GM21717 (cell line): ENCODE data around the gene NUMBL.
"Not testable (repeated sequence)": the region's sequence is repeated elsewhere in the genome, so short reads cannot be mapped to it uniquely, and the experiment has no call there.

Experiments
- ATAC-seq: cut with Tn5 transposase; IDR thresholded peaks from one replicate; pipeline ENCODE4 v1.9.1; 2021; ENCODE audit warnings: mild to moderate bottlenecking, moderate library complexity; ENCODE audit not compliant: unreplicated experiment

NUMBL gene

GRCh38 chr19:40632311-40633036, 58.0 kb downstream of the NUMBL start:
- no peak for ATAC-seq

GRCh38 chr19:40630571-40631160, 59.8 kb downstream of the NUMBL start:
- no peak for ATAC-seq

- ATAC-seq: no peak
Observed at GRCh38 chr19:40629346-40629745, 61.1 kb downstream of the NUMBL start.

DNA sequence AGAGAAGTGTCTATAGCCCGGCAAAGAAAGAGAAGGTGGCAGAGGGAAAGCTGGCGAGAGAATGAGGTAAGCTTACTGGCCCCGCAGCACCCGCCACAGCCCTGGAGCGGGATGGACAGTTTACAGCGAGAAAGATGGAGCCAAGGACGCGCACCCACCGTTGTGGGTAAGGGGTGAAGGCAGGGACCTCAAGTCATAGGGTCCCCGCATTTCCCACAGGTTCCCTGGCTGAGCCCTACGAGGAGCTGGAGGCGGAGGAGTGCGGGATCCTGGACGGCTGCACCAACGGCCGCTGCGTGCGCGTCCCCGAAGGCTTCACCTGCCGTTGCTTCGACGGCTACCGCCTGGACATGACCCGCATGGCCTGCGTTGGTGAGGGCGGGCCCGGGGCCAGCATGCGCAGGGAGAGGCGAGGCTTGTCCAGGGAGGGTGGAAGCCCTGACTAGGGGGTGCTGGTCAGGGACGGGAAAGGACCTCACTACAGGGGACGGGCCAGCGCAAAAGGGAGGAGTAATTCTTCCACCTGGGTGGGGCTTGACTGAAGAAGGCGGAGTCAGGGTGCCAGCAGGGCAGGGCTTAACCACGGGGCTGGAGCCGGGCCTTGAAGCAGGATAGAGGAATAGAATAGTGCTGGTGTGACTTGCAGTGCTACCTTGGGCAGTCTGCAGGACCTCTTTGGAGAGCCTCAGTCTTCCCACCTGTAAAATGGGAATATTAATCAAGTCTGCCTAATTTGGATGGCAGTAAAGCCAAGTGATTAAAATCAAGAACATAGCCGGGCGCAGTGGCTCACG, 62.8 kb downstream of the NUMBL start:
- ATAC-seq: no peak

DNA sequence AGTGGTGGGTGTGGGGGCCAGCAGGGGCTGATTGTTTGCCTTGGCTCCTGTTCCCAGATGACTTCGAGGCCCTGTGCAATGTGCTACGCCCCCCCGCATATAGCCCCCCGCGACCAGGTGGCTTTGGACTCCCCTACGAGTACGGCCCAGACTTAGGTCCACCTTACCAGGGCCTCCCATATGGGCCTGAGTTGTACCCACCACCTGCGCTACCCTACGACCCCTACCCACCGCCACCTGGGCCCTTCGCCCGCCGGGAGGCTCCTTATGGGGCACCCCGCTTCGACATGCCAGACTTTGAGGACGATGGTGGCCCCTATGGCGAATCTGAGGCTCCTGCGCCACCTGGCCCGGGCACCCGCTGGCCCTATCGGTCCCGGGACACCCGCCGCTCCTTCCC, 63.5 kb downstream of the NUMBL start:
- ATAC-seq: no peak

GRCh38 chr19:40625406-40626120, 64.9 kb downstream of the NUMBL start:
- no peak for ATAC-seq

GRCh38 chr19:40624369-40625153, 65.9 kb downstream of the NUMBL start:
- not testable (repeated sequence) for ATAC-seq

- ATAC-seq: no peak
Observed at GRCh38 chr19:40623403-40624251, 66.8 kb downstream of the NUMBL start.

DNA sequence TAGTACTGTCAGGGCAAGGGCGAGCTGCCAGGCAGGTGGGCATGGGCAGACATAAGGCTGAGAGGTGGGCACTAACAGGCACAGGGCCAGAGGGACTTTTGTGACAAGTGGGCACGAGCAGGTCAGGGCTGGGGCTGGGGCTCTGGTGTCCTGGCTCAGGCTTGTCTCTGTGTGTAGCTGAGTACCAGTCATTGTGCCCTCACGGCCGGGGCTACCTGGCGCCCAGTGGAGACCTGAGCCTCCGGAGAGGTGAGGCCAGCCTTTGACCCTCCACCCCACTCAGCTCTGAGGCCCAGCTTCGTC, 67.7 kb downstream of the NUMBL start:
- no peak for ATAC-seq

DNA sequence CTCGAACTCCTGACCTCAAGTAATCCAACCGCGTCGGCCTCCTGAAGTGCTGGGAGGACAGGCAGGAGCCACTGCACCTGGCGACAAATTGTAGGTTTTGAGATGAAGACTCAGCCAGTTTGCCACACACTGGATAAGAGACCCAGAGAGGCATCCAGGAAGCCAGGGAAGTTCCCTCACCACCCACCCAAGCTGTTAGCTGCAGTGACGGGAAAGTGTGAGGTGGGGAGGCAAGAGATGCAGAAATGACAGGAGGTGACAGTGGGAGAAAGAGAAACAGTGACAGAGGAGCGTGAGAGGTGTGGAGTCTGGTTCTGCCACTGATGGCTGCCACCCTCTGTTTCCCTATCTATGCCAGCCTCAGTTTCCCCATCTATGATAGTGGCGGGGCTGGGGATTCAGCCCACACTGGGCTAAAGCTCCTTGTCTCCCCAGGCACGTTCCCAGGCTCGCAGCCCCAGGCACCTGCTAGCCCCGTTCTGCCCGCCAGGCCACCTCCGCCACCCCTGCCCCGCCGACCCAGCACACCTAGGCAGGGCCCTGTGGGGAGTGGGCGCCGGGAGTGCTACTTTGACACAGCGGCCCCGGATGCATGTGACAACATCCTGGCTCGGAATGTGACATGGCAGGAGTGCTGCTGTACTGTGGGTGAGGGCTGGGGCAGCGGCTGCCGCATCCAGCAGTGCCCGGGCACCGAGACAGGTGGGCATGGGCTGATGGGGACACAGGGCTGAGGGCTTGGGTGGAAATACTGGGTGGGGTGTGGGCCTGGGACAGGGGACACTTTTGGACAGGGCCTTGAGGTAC, 68.3 kb downstream of the NUMBL start:
- no peak for ATAC-seq

DNA sequence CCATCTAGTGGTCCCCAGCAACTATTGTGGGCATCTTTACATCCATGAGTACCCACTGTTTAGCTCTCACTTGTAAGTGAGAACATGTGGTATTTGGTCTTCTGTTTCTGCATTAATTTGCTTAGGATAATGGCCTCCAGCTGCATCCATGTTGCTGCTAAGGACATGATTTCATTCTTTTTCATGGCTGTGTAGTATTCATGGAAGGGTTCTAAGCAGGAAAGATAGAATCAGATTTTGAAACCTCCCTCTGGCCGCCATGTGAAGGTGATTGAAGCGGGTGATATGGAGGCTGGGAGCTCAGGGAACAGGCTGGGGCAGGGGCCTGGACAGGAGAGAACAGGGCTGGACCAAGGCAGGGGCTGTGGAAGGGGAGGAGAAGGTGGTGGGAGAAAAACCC, 69.2 kb downstream of the NUMBL start:
- ATAC-seq: no peak

GRCh38 chr19:40620161-40620485, 70.3 kb downstream of the NUMBL start:
- ATAC-seq: no peak

DNA sequence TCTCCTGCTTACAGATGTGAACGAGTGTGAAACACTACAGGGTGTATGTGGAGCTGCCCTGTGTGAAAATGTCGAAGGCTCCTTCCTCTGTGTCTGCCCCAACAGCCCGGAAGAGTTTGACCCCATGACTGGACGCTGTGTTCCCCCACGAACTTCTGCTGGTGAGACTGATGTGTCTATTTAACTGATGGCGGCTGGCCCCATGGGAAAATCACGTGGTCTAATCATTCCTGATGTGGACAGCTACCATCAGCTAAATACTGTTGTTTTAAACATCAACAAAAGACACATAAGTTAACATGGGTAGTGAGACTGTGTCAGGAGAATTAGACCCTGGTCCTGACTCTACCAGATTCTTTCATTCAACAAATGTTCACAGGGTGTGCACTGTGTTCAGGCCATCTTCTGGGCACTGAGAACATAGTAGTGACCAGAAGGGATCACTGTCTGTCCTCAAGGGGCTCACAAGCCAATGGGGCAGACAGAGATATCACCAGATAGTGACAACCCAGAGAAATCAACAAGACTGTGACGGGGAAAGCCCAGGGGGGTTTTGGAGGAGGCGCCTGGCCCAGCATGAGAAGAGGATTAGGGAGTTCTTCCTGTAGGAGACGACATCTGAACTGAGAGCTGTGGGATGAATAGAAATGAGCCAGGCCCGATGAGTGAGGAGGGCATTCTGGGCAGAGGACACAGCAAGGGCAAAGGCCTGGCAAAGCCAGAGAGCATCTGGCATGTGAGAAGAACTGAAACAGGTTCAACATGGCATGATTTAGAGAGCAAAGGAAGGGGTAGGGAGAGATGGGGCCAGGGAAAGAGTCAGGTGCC, 70.9 kb downstream of the NUMBL start:
- ATAC-seq: no peak

- ATAC-seq: no peak
Observed at GRCh38 chr19:40617961-40618360, 72.5 kb downstream of the NUMBL start.

- ATAC-seq: no peak
Observed at GRCh38 chr19:40616941-40617340, 73.5 kb downstream of the NUMBL start.

DNA sequence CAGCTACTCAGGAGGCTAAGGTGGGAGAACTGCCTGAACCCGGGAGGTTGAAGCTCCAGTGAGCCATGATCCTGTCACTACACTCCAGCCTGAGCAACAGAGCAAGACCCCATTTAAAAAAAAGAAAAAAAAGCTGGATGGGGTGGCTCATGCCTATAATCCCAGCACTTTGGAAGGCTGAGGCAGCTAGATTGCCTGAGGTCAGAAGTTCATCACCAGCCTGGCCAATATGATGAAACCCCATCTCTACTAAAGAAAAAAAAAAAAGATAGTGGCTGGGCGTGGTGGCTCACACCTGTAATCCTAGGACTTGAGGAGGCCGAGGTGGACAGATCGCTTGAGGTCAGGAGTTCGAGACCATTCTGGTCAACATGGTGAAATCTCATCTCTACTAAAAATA, 74.3 kb downstream of the NUMBL start:
- ATAC-seq: no peak
